GM23338 (cell line): ENCODE data around the gene ZNF76. TPM values are rescaled to one million over a fixed set of nuclear protein-coding genes. Genes with fewer than 3 reads are reported as not detected.

Source experiments
- ATAC-seq: fragments of 200-7000 bp; cut with Tn5 transposase; 3 replicates; pipeline ENCODE4 v1.9.1; 2020
- DNase-seq: peaks from one replicate; pipeline ENCODE4 v3.0.0-alpha.2; 2015; ENCODE audit warnings: low spot score
- H2AFZ ChIP-seq: fragments of 200-600 bp; sonication (generic); 2 replicates; pipeline ENCODE4 v1.8.0; 2016; ENCODE audit warnings: antibody characterized with exemption, mild to moderate bottlenecking, moderate library complexity
- H3F3A ChIP-seq: fragments of 200-600 bp; sonication (generic); replicated peaks from 2 replicates; pipeline ENCODE4 v1.8.0; 2017; ENCODE audit warnings: antibody characterized with exemption, mixed run types, low read depth
- H3K27ac ChIP-seq: fragments of 200-600 bp; sonication (generic); 2 replicates; pipeline ENCODE4 v1.6.1; 2016; ENCODE audit warnings: low read depth
- H3K27me3 ChIP-seq: fragments of 200-600 bp; sonication (generic); 2 replicates; pipeline ENCODE4 v1.8.0; 2016; ENCODE audit warnings: mild to moderate bottlenecking, mixed run types, moderate library complexity; ENCODE audit not compliant: insufficient read depth
- H3K36me3 ChIP-seq: fragments of 200-600 bp; sonication (generic); 2 replicates; pipeline ENCODE4 v1.8.0; 2016; ENCODE audit warnings: mild to moderate bottlenecking; ENCODE audit not compliant: insufficient read depth
- H3K4me1 ChIP-seq: fragments of 200-600 bp; sonication (generic); 2 replicates; pipeline ENCODE4 v1.8.0; 2016; ENCODE audit warnings: mild to moderate bottlenecking, moderate library complexity; ENCODE audit not compliant: insufficient read depth
- H3K4me2 ChIP-seq: fragments of 200-600 bp; sonication (generic); 2 replicates; pipeline ENCODE4 v1.7.1; 2017; ENCODE audit warnings: mixed run types
- H3K4me3 ChIP-seq: fragments of 200-600 bp; sonication (generic); 2 replicates; pipeline ENCODE4 v1.6.1; 2016; ENCODE audit warnings: mixed run types
- H3K79me2 ChIP-seq: fragments of 200-600 bp; sonication (generic); replicated peaks from 2 replicates; pipeline ENCODE4 v1.8.0; 2017; ENCODE audit warnings: mild to moderate bottlenecking; ENCODE audit not compliant: insufficient read depth
- H3K9me2 ChIP-seq: fragments of 200-600 bp; sonication (generic); 2 replicates; pipeline ENCODE4 v1.8.0; 2017; ENCODE audit not compliant: insufficient read depth
- H4K20me1 ChIP-seq: fragments of 200-600 bp; sonication (generic); replicated peaks from 2 replicates; pipeline ENCODE4 v1.8.0; 2017; ENCODE audit warnings: mild to moderate bottlenecking; ENCODE audit not compliant: insufficient read depth
- H3K27ac Mint-ChIP-seq: 2 replicates; pipeline ENCODE4 v1.8.0; 2020; ENCODE audit warnings: inconsistent platforms, mild to moderate bottlenecking, moderate library complexity, mixed read lengths
- H3K27me3 Mint-ChIP-seq: 3 replicates; pipeline ENCODE4 v1.8.0; 2022; ENCODE audit warnings: low read depth, mild to moderate bottlenecking, moderate library complexity, mixed read lengths, inconsistent platforms; ENCODE audit not compliant: insufficient read depth, poor library complexity
- H3K36me3 Mint-ChIP-seq: 3 replicates; pipeline ENCODE4 v1.8.0; 2021; ENCODE audit warnings: low read depth, mild to moderate bottlenecking, inconsistent platforms, moderate library complexity, mixed read lengths
- H3K4me1 Mint-ChIP-seq: 3 replicates; pipeline ENCODE4 v1.8.0; 2020; ENCODE audit warnings: mild to moderate bottlenecking, inconsistent platforms, mixed read lengths
- H3K4me3 Mint-ChIP-seq: 3 replicates; pipeline ENCODE4 v1.8.0; 2021; ENCODE audit warnings: moderate library complexity, mild to moderate bottlenecking, inconsistent platforms, mixed read lengths
- H3K9me3 Mint-ChIP-seq: 3 replicates; pipeline ENCODE4 v1.8.0; 2020; ENCODE audit warnings: moderate library complexity, mild to moderate bottlenecking, inconsistent platforms, mixed read lengths
- CREB1 ChIP-seq: fragments of 250-450 bp; sonication (Bioruptor Pico); IDR thresholded peaks from 2 replicates; pipeline ENCODE4 v1.5.0; 2020; ENCODE audit warnings: low read depth, mild to moderate bottlenecking, moderate library complexity
- EZH2 ChIP-seq: fragments of 200-600 bp; sonication (generic); IDR thresholded peaks from one replicate; pipeline ENCODE4 v1.8.0; 2017; ENCODE audit warnings: antibody characterized with exemption, mild to moderate bottlenecking, low read depth; ENCODE audit not compliant: unreplicated experiment
- JUNB ChIP-seq: IDR thresholded peaks from one replicate; pipeline ENCODE4 v1.6.1; 2016; ENCODE audit warnings: antibody characterized with exemption; ENCODE audit not compliant: unreplicated experiment
- NANOG ChIP-seq: IDR thresholded peaks from 2 replicates; pipeline ENCODE4 v1.6.1; 2016; ENCODE audit warnings: antibody characterized with exemption, borderline replicate concordance
- POLR2AphosphoS5 ChIP-seq: IDR thresholded peaks from 2 replicates; pipeline ENCODE4 v1.6.1; 2016; ENCODE audit warnings: antibody characterized with exemption, low read depth
- STAT1 ChIP-seq: IDR thresholded peaks from one replicate; pipeline ENCODE4 v1.6.1; 2016; ENCODE audit warnings: antibody characterized with exemption; ENCODE audit not compliant: unreplicated experiment
- ZNF114 ChIP-seq: fragments of 250-450 bp; sonication (Bioruptor Pico); IDR thresholded peaks from 2 replicates; pipeline ENCODE4 v1.5.0; 2020; ENCODE audit warnings: mild to moderate bottlenecking, moderate library complexity
- ZNF331 ChIP-seq: fragments of 250-450 bp; sonication (Bioruptor Pico); IDR thresholded peaks from 2 replicates; pipeline ENCODE4 v1.5.0; 2020; ENCODE audit warnings: low read depth, mild to moderate bottlenecking, moderate library complexity
- polyA plus RNA-seq: library from polyadenylated mRNA; unstranded; fragments of >200 nt; fragmentation: Nextera tagmentation; extraction: Ambion mirVana; gene quantifications from 2 replicates; pipeline ENCODE4 v1.2.1, GENCODE V29; 2016
- total RNA-seq: library from RNA; depleted of rRNA; stranded (reverse); fragments of >200 nt; shearing (Covaris generic); gene quantifications from 2 replicates; pipeline ENCODE4 v1.2.3, GENCODE V29; 2014
- TF ChIP-seq, protein P1 (sequence below): IDR thresholded peaks from one replicate; pipeline ENCODE4 v1.6.1; 2018; ENCODE audit warnings: antibody characterized with exemption; ENCODE audit not compliant: unreplicated experiment
- TF ChIP-seq, protein P2 (sequence below): IDR thresholded peaks from 2 replicates; pipeline ENCODE4 v1.6.1; 2016; ENCODE audit warnings: antibody characterized with exemption

Gene ZNF76
- total and polyA plus RNA-seq, 2 experiments from 2014 or later, result 12.5 to 18.8 TPM

DNA sequence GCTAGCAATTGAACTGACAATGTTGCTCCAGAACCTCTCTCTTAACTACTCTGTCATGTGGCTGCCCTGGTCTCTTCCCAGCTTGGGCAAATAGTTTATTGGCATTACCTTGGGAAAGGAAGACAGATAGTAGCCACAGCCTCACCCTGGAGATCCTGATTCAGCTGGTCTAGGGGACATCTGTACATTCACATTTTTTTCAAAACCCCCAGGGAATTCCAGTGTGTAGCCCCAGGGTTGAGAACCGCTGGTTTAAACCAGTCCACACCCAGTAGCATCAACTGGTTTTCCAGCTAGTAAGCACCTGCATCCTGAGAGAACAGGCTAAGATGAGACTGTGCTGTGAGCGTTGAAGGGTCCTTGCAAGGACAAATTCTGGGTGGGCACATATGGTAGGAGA lies 36.1 kb upstream of the ZNF76 start:
- TF ChIP-seq CREB1 (CRISPR knock-in tag) (no peak), ZNF331 (no peak), JUNB (no peak)
- TF ChIP-seq, protein P1, sequence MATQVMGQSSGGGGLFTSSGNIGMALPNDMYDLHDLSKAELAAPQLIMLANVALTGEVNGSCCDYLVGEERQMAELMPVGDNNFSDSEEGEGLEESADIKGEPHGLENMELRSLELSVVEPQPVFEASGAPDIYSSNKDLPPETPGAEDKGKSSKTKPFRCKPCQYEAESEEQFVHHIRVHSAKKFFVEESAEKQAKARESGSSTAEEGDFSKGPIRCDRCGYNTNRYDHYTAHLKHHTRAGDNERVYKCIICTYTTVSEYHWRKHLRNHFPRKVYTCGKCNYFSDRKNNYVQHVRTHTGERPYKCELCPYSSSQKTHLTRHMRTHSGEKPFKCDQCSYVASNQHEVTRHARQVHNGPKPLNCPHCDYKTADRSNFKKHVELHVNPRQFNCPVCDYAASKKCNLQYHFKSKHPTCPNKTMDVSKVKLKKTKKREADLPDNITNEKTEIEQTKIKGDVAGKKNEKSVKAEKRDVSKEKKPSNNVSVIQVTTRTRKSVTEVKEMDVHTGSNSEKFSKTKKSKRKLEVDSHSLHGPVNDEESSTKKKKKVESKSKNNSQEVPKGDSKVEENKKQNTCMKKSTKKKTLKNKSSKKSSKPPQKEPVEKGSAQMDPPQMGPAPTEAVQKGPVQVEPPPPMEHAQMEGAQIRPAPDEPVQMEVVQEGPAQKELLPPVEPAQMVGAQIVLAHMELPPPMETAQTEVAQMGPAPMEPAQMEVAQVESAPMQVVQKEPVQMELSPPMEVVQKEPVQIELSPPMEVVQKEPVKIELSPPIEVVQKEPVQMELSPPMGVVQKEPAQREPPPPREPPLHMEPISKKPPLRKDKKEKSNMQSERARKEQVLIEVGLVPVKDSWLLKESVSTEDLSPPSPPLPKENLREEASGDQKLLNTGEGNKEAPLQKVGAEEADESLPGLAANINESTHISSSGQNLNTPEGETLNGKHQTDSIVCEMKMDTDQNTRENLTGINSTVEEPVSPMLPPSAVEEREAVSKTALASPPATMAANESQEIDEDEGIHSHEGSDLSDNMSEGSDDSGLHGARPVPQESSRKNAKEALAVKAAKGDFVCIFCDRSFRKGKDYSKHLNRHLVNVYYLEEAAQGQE, result no peak
- peaks cover 13% of the 10 kb centered on the region for H4K20me1 ChIP-seq

DNA sequence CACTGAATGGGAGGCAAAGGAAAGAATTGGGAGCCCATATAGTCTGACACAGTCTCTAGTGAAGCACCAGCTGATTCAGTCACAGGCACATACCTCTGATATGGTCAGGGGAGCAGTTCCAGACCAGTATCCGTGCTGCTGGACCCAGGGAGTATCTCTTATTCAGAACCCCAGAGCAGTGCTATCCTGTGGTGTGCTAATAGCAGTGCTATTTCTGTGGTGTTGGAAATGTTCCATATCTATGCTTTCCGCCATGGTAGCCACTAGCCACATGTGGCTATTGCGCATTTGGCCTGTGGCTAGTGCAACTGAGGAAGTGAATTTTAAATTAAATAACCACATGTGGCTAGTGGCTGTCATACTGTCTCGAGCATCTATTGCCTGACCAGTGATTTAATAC lies 34.8 kb upstream of the ZNF76 start:
- no peaks in the 10 kb centered on the region for H3F3A ChIP-seq
- Mint-ChIP-seq H3K9me3 (no peaks in the 10 kb centered on the region), H3K36me3 (no peaks in the 10 kb centered on the region), H3K4me3 (no peak overlapping the region), H3K27ac (no peak overlapping the region), H3K27me3 (peaks cover 17% of the 10 kb centered on the region), H3K4me1 (peaks cover 3% of the 10 kb centered on the region; the same call in 2 of the 3 replicates)
- H3K27me3 ChIP-seq, result peaks cover 61% of the 10 kb centered on the region
- H3K79me2 ChIP-seq, result no peaks in the 10 kb centered on the region
- H3K36me3 ChIP-seq, result no peaks in the 10 kb centered on the region
- no peak overlapping the region for H3K4me3 ChIP-seq
- no peak overlapping the region for H3K4me2 ChIP-seq
- no peak overlapping the region for H3K27ac ChIP-seq
- DNase-seq, result no peak
- no peak for ATAC-seq
- H4K20me1 ChIP-seq, result peaks cover 9% of the 10 kb centered on the region
- no peaks in the 10 kb centered on the region for H3K9me2 ChIP-seq
- TF ChIP-seq EZH2 (no peak), STAT1 (no peak), ZNF114 (CRISPR knock-in tag) (no peak)
- H3K4me1 ChIP-seq, result no peaks in the 10 kb centered on the region
- no peak overlapping the region for H2AFZ ChIP-seq

More for the DNA sequence above, 36.1 kb upstream of the ZNF76 start:
- Mint-ChIP-seq H3K36me3 (no peaks in the 10 kb centered on the region), H3K9me3 (no peaks in the 10 kb centered on the region), H3K4me1 (peaks cover 11% of the 10 kb centered on the region; the same call in 2 of the 3 replicates), H3K4me3 (no peak overlapping the region), H3K27me3 (peaks cover 14% of the 10 kb centered on the region), H3K27ac (no peak overlapping the region)
- H3F3A ChIP-seq, result no peaks in the 10 kb centered on the region
- H3K4me1 ChIP-seq, result no peaks in the 10 kb centered on the region; the same call in 1 of the 2 replicates
- DNase-seq (no peak), ATAC-seq (no peak)
- no peak overlapping the region for H3K27ac ChIP-seq
- no peaks in the 10 kb centered on the region for H3K9me2 ChIP-seq
- no peak overlapping the region for H3K4me3 ChIP-seq
- no peak overlapping the region for H2AFZ ChIP-seq
- no peaks in the 10 kb centered on the region for H3K36me3 ChIP-seq
- H3K79me2 ChIP-seq, result no peaks in the 10 kb centered on the region
- peaks cover 70% of the 10 kb centered on the region for H3K27me3 ChIP-seq
- H3K4me2 ChIP-seq, result no peak overlapping the region

DNA sequence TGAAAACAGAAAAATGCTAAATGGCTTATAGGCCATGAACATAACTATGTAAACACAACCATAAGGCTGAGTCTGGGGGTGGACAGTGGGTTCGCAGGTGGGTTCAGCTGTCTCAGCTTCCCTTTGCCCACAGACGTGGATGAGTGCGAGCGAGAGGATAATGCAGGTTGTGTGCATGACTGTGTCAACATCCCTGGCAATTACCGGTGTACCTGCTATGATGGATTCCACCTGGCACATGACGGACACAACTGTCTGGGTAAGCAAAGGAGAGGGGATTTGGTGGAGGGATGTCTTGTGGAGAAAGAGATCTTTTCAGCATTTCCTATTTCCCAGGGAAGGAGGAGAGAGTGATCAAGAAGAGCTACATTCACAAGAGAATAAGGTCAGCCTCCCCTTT lies 31.1 kb upstream of the ZNF76 start:
- no peak overlapping the region for H2AFZ ChIP-seq
- ATAC-seq (no peak), DNase-seq (no peak)
- H3K9me3 Mint-ChIP-seq, result no peaks in the 10 kb centered on the region
- H3K27me3 ChIP-seq, result peaks cover 31% of the 10 kb centered on the region
- no peaks in the 10 kb centered on the region for H3K9me2 ChIP-seq
- no peaks in the 10 kb centered on the region for H3K36me3 ChIP-seq
- H3K27me3 Mint-ChIP-seq, result peaks cover 11% of the 10 kb centered on the region
- H3K4me2 ChIP-seq, result no peak overlapping the region
- H3K27ac Mint-ChIP-seq, result no peak overlapping the region
- no peaks in the 10 kb centered on the region for H3K4me1 ChIP-seq
- no peaks in the 10 kb centered on the region; the same call in none of the 2 replicates for H4K20me1 ChIP-seq
- H3K4me3 ChIP-seq, result no peak overlapping the region
- H3K4me1 Mint-ChIP-seq, result no peaks in the 10 kb centered on the region; the same call in 2 of the 3 replicates
- H3K4me3 Mint-ChIP-seq, result no peak overlapping the region
- no peaks in the 10 kb centered on the region for H3K79me2 ChIP-seq
- no peak overlapping the region for H3K27ac ChIP-seq
- H3K36me3 Mint-ChIP-seq, result no peaks in the 10 kb centered on the region; the same call in 2 of the 3 replicates
- no peaks in the 10 kb centered on the region for H3F3A ChIP-seq
- TF ChIP-seq ZNF114 (CRISPR knock-in tag) (no peak), POLR2AphosphoS5 (no peak), JUNB (no peak), EZH2 (no peak), NANOG (no peak), CREB1 (CRISPR knock-in tag) (no peak), ZNF331 (no peak), STAT1 (no peak)
- TF ChIP-seq, protein P2, sequence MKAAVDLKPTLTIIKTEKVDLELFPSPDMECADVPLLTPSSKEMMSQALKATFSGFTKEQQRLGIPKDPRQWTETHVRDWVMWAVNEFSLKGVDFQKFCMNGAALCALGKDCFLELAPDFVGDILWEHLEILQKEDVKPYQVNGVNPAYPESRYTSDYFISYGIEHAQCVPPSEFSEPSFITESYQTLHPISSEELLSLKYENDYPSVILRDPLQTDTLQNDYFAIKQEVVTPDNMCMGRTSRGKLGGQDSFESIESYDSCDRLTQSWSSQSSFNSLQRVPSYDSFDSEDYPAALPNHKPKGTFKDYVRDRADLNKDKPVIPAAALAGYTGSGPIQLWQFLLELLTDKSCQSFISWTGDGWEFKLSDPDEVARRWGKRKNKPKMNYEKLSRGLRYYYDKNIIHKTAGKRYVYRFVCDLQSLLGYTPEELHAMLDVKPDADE, result no peak
- TF ChIP-seq, protein P1, result no peak
